ENCODE data around the gene PLSCR3. TPM values are rescaled to one million over a fixed set of nuclear protein-coding genes. Genes with fewer than 3 reads are reported as not detected.

The PLSCR3 gene
- total and polyA plus RNA-seq, 10 donors: 31.3 to 63.2 (median 46.1) TPM

DNA sequence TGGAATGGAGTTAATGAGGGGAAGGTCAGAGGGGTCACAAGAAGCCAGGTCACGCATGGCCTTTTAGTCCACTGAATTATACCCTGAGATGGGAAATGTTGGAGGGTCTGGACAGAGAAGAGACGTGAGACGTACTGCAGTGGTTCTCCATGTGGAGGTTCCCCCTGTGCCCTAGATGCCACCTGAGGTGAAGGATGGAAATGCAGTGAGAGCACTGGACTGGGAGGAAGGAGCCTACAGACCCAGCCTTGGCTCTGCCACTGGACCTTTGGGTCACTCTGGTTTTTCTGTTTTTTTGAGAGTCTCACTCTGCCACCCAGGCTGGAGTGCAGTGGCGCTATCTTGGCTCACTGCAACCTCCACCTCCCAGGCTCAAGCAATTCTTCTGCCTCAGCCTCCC lies 1.8 kb upstream of the PLSCR3 start:
- intact Hi-C loops (cut with DNase I; ENCODE audit: low total_unique reads): no loop called here
- Histone ChIP-seq H3K9me3 (no peaks in the 10 kb centered on the region), H3K4me3 (no peak overlapping the region), H3K27ac (no peak overlapping the region), H3K27me3 (replicated peaks in 1 of 7) (no peaks in the 10 kb centered on the region), H3K4me1 (peaks cover 7 to 40% (median 34%) of the 10 kb centered on the region in 6 donors), H3K36me3 (peaks cover 0 to 21% (median under 1%) of the 10 kb centered on the region in 6 donors)
- no peak for DNase-seq
- TF ChIP-seq POLR2AphosphoS5 (IDR thresholded peaks at IDR 0.05) (no peak), POLR2A (IDR thresholded peaks at IDR 0.05) (no peak)
- TF ChIP-seq, protein P1, sequence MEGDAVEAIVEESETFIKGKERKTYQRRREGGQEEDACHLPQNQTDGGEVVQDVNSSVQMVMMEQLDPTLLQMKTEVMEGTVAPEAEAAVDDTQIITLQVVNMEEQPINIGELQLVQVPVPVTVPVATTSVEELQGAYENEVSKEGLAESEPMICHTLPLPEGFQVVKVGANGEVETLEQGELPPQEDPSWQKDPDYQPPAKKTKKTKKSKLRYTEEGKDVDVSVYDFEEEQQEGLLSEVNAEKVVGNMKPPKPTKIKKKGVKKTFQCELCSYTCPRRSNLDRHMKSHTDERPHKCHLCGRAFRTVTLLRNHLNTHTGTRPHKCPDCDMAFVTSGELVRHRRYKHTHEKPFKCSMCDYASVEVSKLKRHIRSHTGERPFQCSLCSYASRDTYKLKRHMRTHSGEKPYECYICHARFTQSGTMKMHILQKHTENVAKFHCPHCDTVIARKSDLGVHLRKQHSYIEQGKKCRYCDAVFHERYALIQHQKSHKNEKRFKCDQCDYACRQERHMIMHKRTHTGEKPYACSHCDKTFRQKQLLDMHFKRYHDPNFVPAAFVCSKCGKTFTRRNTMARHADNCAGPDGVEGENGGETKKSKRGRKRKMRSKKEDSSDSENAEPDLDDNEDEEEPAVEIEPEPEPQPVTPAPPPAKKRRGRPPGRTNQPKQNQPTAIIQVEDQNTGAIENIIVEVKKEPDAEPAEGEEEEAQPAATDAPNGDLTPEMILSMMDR (IDR thresholded peaks at IDR 0.05 in 8 of 11, conservative IDR thresholded peaks at IDR 0.05 in 3 of 11): no peak
- WGBS, 5 donors: 89 to 94% (median 92%) methylated on average over 4 of the region's 4 CpGs

DNA sequence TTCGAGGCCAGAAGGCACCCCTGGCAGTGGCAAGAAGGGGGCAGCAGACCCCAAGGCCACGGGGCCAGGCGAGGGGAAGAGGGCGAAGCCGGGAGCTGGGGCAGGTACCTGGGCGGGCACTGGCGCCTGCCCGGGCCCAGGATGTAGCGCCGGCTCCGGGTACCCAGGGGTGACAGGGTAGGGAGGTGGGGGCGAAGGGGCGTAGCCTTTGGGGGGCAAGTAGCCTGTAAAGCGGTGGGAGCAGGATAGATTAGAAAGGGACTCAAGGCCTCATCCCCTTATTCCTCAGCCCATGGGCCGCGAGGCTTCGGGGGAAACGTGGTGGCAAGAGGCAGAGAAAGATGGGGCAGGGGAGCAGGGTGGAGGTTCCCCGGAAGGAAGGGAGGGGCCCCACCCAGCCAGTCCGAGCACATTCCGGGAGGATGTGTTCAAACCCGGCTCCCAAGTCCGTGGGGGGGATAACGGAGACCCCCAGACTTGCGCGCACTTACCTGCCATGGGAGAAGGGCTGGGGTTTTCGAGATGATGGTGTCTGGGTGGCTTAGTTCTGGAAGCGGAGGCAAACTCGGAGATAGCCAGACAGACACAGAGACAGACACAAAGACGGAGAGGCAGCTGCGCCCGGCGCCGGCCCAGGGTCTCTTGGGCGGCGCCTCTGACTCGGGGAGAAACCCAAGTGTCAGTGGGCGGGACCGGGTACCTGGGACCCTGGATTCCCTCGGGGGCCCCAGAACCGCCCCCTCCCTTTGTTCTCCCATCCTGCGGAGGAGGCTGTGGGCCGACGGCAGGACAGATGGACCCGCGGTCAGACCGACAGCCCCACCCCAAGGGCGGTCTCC lies 493 bp downstream of the PLSCR3 start:
- peak; percentile 84 for DNase-seq
- Histone ChIP-seq H3K4me1 (peaks cover 7 to 60% (median 42%) of the 10 kb centered on the region in 6 donors), H3K4me3 (peak overlapping the region; percentile 77 to 94 (median 81)), H3K9me3 (no peaks in the 10 kb centered on the region), H3K36me3 (peaks cover 0 to 44% (median 22%) of the 10 kb centered on the region in 6 donors), H3K27ac (peak overlapping the region; percentile 66 to 98 (median 94)), H3K27me3 (replicated peaks in 1 of 7) (no peaks in the 10 kb centered on the region)
- intact Hi-C loops (cut with DNase I; ENCODE audit: low total_unique reads): no loop called here
- 3 to 13% (median 7%) methylated on average over 29 to 48 of the region's 48 CpGs for WGBS, 5 donors
- TF ChIP-seq POLR2A (IDR thresholded peaks at IDR 0.05): no peak
- TF ChIP-seq, protein P1 (IDR thresholded peaks at IDR 0.05 in 8 of 11, conservative IDR thresholded peaks at IDR 0.05 in 3 of 11): no peak

DNA sequence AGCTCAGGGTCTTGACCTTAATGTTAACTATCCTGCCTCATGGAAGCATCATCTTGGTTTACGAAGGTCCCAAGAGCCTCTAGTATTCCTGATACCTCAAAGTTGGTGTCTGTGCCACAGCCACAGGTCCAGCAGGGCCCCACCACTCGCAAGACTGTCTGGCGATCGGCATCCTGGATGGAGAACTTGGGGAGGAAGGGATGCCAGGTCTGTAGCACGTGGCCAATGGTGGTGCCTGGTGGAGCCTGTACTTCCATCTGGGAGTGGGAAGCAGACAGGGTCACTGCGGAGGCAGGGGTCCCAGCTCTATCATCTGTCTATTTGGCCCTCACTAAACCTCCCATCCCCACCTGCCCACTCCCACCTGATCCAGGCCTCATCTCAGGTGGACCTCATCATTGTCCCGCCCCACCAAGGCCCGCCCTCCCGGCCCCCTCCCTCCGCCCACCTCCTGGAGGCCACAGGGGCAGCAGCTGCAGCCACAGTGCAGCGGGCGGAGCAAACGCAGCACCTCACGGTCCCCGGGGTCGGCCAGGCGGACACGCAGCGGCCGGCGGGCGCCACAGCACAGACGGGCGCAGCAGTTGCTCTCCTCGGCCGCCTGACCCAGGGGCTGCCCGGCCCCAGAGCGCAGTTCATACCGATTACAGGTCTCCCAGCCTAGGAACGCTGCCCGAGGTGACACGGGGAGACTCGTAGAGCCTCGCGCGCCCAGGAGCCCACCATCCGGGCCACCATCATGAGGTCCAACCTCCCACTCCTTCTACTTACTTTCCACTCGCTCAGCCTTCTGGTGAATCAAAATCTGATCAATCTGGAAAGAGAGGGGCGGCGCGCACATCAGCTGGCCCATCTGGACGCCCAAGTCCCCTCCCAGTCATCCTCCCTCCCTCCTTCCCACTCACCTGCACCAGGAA lies 1.4 kb downstream of the PLSCR3 start:
- Histone ChIP-seq H3K9me3 (no peaks in the 10 kb centered on the region), H3K4me1 (peaks cover 7 to 60% (median 42%) of the 10 kb centered on the region in 6 donors), H3K27me3 (replicated peaks in 1 of 7) (no peaks in the 10 kb centered on the region), H3K4me3 (peak overlapping the region; percentile 77 to 94 (median 81)), H3K36me3 (peaks cover 0 to 53% (median 28%) of the 10 kb centered on the region in 6 donors), H3K27ac (peak overlapping the region in 7 of 8 donors; percentile 66 to 98 (median 93))
- no peak for DNase-seq
- intact Hi-C loops (cut with DNase I; ENCODE audit: low total_unique reads): no loop called here
- WGBS, 5 donors: 81 to 90% (median 83%) methylated on average over 26 to 42 of the region's 42 CpGs
- TF ChIP-seq, protein P1 (IDR thresholded peaks at IDR 0.05 in 8 of 11, conservative IDR thresholded peaks at IDR 0.05 in 3 of 11): no peak
- TF ChIP-seq POLR2A (IDR thresholded peaks at IDR 0.05): no peak
- TF ChIP-seq POLR2AphosphoS5 (IDR thresholded peaks at IDR 0.05): no peak
